Measurements from ENCODE around the gene PAF1. TPM values are rescaled to one million over a fixed set of nuclear protein-coding genes. Genes with fewer than 3 reads are reported as not detected.

The PAF1 gene
- total and polyA plus RNA-seq, 2 of the 13 experiments (the other 11 are each of a cell fraction or from before 2014, with no cell fraction given) = 30.2 to 31.1 TPM

DNA sequence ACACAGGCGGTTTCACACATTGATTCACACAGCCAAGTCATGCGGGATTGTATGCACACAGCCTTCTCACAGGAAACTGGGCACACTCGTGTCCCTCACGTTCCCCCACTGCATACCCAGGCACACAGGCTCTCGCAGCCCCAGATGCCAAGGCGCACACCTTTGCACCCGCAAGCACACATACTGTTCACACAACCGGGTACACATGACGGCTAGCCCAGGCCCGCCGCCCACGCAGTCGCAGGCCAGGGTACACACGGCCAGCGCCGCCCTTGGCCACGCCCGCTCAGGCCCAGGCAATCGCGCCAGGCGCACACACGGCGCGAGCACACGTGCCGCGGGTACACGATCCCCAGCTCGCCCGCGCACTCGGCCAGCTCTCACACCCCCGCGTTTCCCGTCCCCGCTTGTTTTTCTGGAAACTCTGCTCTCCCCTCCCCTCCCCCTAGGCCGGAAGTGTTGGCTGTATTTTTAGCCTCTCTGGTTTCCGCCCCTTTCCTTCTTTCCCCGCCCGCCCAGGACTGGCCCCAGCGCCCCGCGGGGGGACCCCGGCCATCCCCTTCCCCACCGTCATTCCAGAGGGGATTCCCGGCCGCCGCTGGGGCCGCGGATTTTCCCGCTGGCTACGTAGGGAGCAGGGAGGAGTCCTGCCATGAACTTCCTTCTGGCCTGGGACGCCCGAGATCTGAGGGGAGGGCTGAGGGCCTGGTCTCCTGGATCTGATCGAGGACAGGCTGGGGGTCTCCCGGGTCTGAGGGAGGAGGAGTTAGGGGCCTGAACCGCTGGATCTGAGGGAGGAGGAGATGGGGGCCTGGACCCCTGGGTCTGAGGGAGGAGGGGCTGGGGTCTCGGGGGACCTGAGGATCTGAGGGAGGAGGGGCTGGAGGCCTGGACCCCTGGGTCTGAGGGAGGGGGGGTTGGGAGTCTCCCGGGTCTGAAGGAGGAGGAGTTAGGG is 11.7 kb upstream of the PAF1 start (continued):
- TF ChIP-seq, protein P1, sequence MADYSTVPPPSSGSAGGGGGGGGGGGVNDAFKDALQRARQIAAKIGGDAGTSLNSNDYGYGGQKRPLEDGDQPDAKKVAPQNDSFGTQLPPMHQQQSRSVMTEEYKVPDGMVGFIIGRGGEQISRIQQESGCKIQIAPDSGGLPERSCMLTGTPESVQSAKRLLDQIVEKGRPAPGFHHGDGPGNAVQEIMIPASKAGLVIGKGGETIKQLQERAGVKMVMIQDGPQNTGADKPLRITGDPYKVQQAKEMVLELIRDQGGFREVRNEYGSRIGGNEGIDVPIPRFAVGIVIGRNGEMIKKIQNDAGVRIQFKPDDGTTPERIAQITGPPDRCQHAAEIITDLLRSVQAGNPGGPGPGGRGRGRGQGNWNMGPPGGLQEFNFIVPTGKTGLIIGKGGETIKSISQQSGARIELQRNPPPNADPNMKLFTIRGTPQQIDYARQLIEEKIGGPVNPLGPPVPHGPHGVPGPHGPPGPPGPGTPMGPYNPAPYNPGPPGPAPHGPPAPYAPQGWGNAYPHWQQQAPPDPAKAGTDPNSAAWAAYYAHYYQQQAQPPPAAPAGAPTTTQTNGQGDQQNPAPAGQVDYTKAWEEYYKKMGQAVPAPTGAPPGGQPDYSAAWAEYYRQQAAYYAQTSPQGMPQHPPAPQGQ (CRISPR knock-in tag; IDR thresholded peaks at IDR 0.05; ENCODE audit: borderline replicate concordance) = no peak
- TF ChIP-seq CHD4 (IDR thresholded peaks at IDR 0.05; ENCODE audit: borderline replicate concordance, low read length) = no peak
- no peak for TF ChIP-seq FOXA1 (IDR thresholded peaks at IDR 0.05)
- TF ChIP-seq FOXA1 (CRISPR knock-in tag; IDR thresholded peaks at IDR 0.05) = peak; percentile 67
- TF ChIP-seq ZMYM3 (CRISPR knock-in tag; IDR thresholded peaks at IDR 0.05) = no peak
- no peak for TF ChIP-seq NR2C2 (CRISPR knock-in tag; IDR thresholded peaks at IDR 0.05; ENCODE audit: borderline replicate concordance)
- TF ChIP-seq, protein P2, sequence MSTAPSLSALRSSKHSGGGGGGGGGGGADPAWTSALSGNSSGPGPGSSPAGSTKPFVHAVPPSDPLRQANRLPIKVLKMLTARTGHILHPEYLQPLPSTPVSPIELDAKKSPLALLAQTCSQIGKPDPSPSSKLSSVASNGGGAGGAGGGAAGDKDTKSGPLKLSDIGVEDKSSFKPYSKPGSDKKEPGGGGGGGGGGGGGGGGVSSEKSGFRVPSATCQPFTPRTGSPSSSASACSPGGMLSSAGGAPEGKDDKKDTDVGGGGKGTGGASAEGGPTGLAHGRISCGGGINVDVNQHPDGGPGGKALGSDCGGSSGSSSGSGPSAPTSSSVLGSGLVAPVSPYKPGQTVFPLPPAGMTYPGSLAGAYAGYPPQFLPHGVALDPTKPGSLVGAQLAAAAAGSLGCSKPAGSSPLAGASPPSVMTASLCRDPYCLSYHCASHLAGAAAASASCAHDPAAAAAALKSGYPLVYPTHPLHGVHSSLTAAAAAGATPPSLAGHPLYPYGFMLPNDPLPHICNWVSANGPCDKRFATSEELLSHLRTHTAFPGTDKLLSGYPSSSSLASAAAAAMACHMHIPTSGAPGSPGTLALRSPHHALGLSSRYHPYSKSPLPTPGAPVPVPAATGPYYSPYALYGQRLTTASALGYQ (CRISPR knock-in tag; IDR thresholded peaks at IDR 0.05) = no peak
- no peak for TF ChIP-seq NFIB (CRISPR knock-in tag; IDR thresholded peaks at IDR 0.05; ENCODE audit: borderline replicate concordance)
- 0 out of 2 replicates have a peak, but pooled peaks have one; percentile 19 for TF ChIP-seq BHLHE40 (IDR thresholded peaks at IDR 0.05; ENCODE audit: low read length)

Measured in HepG2 (cell line).